ENCODE data around the gene KCNJ9. TPM values are rescaled to one million over a fixed set of nuclear protein-coding genes. Genes with fewer than 3 reads are reported as not detected.

KCNJ9 gene
- total RNA-seq, 3 donors from 2014 or later = 0.47 TPM; not detected in 2

DNA sequence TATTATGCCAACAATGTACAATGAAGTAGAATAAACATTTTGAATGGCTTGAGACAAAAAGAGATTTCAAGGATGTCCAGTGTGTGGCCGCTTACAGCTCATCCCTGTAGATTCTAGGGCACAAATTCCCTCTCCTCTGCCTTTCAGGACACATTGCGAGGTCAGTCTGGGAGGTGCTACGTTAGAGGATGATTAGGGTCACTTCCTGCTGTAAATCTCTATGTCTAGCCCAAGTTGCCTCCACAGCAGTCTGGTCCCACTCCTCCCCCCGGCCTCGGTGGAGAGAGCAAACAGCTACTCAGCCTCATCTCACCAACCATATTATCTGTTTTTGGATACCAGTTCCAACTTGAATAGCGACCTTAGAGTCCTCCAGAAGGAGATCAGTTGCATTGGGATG is 28.4 kb upstream of the KCNJ9 start:
- TF ChIP-seq, protein P1, sequence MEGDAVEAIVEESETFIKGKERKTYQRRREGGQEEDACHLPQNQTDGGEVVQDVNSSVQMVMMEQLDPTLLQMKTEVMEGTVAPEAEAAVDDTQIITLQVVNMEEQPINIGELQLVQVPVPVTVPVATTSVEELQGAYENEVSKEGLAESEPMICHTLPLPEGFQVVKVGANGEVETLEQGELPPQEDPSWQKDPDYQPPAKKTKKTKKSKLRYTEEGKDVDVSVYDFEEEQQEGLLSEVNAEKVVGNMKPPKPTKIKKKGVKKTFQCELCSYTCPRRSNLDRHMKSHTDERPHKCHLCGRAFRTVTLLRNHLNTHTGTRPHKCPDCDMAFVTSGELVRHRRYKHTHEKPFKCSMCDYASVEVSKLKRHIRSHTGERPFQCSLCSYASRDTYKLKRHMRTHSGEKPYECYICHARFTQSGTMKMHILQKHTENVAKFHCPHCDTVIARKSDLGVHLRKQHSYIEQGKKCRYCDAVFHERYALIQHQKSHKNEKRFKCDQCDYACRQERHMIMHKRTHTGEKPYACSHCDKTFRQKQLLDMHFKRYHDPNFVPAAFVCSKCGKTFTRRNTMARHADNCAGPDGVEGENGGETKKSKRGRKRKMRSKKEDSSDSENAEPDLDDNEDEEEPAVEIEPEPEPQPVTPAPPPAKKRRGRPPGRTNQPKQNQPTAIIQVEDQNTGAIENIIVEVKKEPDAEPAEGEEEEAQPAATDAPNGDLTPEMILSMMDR (IDR thresholded peaks at IDR 0.05) = no peak

DNA sequence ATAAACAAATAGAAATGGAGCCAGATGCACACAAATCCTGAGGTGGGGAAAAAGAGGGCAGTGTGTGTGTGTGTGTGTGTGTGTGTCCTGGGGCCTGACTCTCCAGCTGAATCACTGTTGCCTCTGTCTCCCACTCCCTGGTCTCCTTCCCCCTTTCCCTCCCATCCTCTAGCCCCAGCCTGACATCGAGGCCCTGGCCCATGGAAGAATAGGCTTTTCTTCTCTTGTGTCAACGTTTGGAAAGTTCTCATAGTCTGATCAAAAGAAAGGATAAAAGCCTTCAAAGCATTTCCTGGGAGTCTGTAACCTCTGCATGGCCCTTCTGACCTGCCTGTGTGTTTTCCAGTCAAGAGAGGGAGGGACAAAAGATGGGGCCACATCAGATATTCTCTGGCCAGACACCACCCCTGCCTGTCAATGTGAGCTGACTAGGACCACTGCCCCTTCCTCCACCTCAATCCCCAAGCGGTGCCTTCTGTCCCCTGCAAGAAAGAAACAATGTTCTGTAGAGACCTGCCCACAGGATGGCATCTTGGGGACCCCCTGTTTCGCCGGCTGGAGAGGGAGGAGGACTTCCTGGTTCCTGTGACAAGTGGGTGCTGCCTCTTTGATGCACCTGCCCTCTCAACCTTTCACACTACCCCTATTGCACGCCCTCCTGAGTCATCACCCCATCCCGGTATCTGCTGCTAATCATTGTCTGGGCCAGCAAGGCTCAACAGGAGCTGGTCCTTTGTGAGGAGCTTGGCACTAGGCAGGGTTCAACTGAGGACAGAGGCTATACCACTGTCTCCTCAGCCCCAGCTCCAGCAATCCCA is 27.6 kb upstream of the KCNJ9 start:
- TF ChIP-seq, protein P1 (IDR thresholded peaks at IDR 0.05) = no peak
- intact Hi-C loops (cut with DNase I, micrococcal nuclease) = no loop called here
- ATAC-seq = no peak
- DNase-seq = no peak
- Histone ChIP-seq H3K9me3 (no peaks in the 10 kb centered on the region), H3K36me3 (ENCODE audit: low read depth) (no peaks in the 10 kb centered on the region), H3K4me3 (no peak overlapping the region), H3K4me1 (ENCODE audit: low read depth) (no peaks in the 10 kb centered on the region)

More for the DNA sequence above, 28.4 kb upstream of the KCNJ9 start:
- no peaks in the 10 kb centered on the region for H3K36me3 ChIP-seq (ENCODE audit: low read depth)
- H3K9me3 ChIP-seq = no peaks in the 10 kb centered on the region
- no peak for ATAC-seq
- H3K4me1 ChIP-seq (ENCODE audit: low read depth) = no peaks in the 10 kb centered on the region
- DNase-seq = no peak
- intact Hi-C loops (cut with DNase I, micrococcal nuclease) = no loop called here
- H3K4me3 ChIP-seq = no peak overlapping the region

DNA sequence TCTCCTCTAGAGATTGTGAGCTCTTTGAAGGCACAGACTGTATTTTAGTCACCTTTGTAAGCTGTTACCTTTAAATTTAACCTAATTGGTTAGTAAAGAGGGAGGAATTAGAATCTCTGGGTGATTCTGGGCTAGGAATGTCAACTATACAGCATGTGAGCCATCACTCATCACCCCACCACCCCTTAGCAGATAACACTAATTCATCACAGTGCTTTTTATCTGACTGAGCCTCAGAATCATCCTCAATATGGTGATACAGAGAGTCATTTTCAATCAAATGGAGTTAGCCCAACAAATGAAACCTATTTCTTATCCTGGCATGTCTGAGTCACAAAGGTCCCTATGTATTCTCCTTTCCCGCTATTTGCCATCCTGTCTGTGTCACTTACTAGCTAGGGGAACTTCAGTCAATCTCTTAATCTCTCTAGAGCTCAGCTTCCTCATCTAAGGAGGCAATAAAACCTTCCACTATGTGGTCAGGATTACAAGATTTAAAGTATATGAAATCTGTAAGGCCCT is 24.6 kb upstream of the KCNJ9 start:
- DNase-seq = no peak
- TF ChIP-seq, protein P1 (IDR thresholded peaks at IDR 0.05) = no peak
- no peaks in the 10 kb centered on the region for H3K9me3 ChIP-seq
- H3K36me3 ChIP-seq (ENCODE audit: low read depth) = no peaks in the 10 kb centered on the region
- H3K4me1 ChIP-seq (ENCODE audit: low read depth) = no peaks in the 10 kb centered on the region
- intact Hi-C loops (cut with DNase I, micrococcal nuclease) = no loop called here
- ATAC-seq = no peak
- H3K4me3 ChIP-seq = no peak overlapping the region

DNA sequence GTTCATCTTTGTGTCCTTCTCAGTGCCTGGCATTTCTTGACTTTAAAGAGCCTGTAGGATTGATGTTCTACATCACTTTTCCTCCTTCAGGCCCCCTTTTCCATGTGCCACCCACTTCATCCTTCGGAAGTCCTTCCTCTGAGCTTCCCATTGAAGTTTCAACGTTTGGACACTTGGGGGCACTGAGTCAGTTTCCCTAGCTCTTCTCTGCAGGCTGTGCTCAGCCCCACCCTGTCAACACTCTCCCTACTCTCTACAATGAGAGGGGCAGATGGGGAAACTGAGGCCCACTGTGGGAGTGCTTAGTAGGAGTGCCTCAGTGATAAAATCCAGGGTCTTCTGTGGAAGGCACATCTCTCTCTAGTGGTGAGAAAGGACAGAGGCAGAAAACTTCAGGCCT is 23.3 kb upstream of the KCNJ9 start:
- no peak for DNase-seq
- ATAC-seq = no peak
- TF ChIP-seq, protein P1 (IDR thresholded peaks at IDR 0.05) = no peak
- intact Hi-C loops (cut with DNase I, micrococcal nuclease) = no loop called here
- H3K9me3 ChIP-seq = no peaks in the 10 kb centered on the region
- no peak overlapping the region for H3K4me3 ChIP-seq
- H3K36me3 ChIP-seq (ENCODE audit: low read depth) = no peaks in the 10 kb centered on the region
- no peaks in the 10 kb centered on the region for H3K4me1 ChIP-seq (ENCODE audit: low read depth)

DNA sequence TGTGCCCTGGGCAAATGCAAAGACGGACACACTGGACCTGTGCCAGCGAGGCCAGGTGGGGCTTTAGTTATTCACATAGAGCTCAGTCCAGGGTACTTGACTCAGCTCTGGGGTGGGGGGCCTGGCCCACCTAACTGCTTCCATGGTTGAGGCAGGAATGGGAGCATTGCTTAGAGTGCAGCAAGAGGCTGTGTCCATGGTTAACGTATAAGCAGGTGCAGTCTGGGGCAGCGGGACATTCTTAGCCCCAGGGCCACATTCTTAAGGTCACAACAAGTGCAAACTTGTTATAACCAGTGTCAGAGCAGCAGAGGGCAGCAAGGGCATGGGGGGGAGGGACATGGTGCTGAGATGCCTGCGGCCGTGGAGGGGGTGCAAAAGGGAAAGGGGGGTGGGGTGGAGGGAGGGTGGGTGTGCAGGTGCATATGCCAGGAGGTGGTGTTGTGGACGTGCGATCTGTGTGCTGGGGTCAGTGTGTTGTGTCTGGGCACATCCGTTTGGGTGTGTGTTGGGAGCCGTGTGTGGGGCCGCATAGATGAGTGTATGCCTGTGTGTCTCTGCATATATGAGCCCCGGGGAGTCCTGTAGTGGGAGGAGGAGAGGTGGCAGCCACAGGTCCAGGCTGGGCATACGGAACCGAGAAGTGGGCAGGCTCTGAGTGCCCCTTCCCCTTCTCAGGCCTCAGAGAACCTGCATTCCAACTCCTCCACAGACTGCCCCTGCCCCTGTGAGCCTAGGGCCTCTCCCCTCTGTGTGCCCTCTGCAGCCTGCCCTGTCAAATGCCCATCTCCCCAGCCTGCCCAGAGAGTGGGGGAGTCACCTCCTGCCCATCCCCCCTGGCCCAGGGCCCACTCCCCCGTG is 19.7 kb upstream of the KCNJ9 start:
- DNase-seq = no peak

More for the DNA sequence above, 19.7 kb upstream of the KCNJ9 start:
- Histone ChIP-seq H3K36me3 (ENCODE audit: low read depth) (no peaks in the 10 kb centered on the region), H3K4me3 (no peak overlapping the region), H3K4me1 (ENCODE audit: low read depth) (no peaks in the 10 kb centered on the region), H3K9me3 (no peaks in the 10 kb centered on the region)
- ATAC-seq = no peak
- TF ChIP-seq, protein P1 (IDR thresholded peaks at IDR 0.05) = no peak
- intact Hi-C loops (cut with DNase I, micrococcal nuclease) = no loop called here

All from mucosa of descending colon (tissue), 3 donors.